Upper lobe of right lung (tissue), 1 donor: ENCODE results near the gene RYR1. TPM values are rescaled to one million over a fixed set of nuclear protein-coding genes. Genes with fewer than 3 reads are reported as not detected.

ENCODE experiments used
- ATAC-seq: fragments of 200-7000 bp; cut with Tn5 transposase; one replicate; pipeline ENCODE4 v1.9.1; 2020; ENCODE audit warnings: mild to moderate bottlenecking, moderate library complexity
- DNase-seq: peaks from one replicate; pipeline ENCODE4 v3.0.0-alpha.2; 2020
- H3K27ac ChIP-seq: fragments of 200-600 bp; one replicate; pipeline ENCODE4 v1.8.0; 2022
- H3K27me3 ChIP-seq: fragments of 200-600 bp; one replicate; pipeline ENCODE4 v1.8.0; 2022; ENCODE audit warnings: mild to moderate bottlenecking
- H3K36me3 ChIP-seq: fragments of 200-600 bp; one replicate; pipeline ENCODE4 v1.8.0; 2022
- H3K4me1 ChIP-seq: fragments of 200-600 bp; one replicate; pipeline ENCODE4 v1.8.0; 2022
- H3K4me3 ChIP-seq: fragments of 200-600 bp; one replicate; pipeline ENCODE4 v1.8.0; 2022; ENCODE audit warnings: mild to moderate bottlenecking
- H3K9me3 ChIP-seq: fragments of 200-600 bp; one replicate; pipeline ENCODE4 v1.8.0; 2022
- intact Hi-C: fragments of 100-400 bp; cut with DNase I; formaldehyde crosslinking; loops from one replicate; pipeline ENCODE4 v1.11.0; 2022
- total RNA-seq: library from RNA; stranded (reverse); fragmentation: NEBNext Ultra II Directional; extraction: Animal tissue kit (Norgen Biotek cat#: 25700); gene quantifications from one replicate; pipeline ENCODE4 v1.2.1, GENCODE V29; 2021
- TF ChIP-seq, protein P1 (sequence below): fragments of 200-600 bp; IDR thresholded peaks from one replicate; pipeline ENCODE4 v1.8.0; 2022; ENCODE audit warnings: antibody characterized with exemption
- donor health status: DM: no; HTN: yes; CAD: no; lungs with severe emphysema.

Gene RYR1
- total RNA-seq, 1 donor from 2014 or later, result 6.5 TPM

GRCh38 chr19:38537071-38537936, 103.8 kb downstream of the RYR1 start:
- H3K9me3 ChIP-seq, result no peaks in the 10 kb centered on the region
- TF ChIP-seq, protein P1, sequence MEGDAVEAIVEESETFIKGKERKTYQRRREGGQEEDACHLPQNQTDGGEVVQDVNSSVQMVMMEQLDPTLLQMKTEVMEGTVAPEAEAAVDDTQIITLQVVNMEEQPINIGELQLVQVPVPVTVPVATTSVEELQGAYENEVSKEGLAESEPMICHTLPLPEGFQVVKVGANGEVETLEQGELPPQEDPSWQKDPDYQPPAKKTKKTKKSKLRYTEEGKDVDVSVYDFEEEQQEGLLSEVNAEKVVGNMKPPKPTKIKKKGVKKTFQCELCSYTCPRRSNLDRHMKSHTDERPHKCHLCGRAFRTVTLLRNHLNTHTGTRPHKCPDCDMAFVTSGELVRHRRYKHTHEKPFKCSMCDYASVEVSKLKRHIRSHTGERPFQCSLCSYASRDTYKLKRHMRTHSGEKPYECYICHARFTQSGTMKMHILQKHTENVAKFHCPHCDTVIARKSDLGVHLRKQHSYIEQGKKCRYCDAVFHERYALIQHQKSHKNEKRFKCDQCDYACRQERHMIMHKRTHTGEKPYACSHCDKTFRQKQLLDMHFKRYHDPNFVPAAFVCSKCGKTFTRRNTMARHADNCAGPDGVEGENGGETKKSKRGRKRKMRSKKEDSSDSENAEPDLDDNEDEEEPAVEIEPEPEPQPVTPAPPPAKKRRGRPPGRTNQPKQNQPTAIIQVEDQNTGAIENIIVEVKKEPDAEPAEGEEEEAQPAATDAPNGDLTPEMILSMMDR, result no peak
- ATAC-seq, result no peak
- intact Hi-C loops, result no loop called here
- H3K4me3 ChIP-seq, result no peak overlapping the region
- H3K36me3 ChIP-seq, result no peaks in the 10 kb centered on the region
- DNase-seq, result no peak
- peaks cover 13% of the 10 kb centered on the region for H3K4me1 ChIP-seq
- no peaks in the 10 kb centered on the region for H3K27me3 ChIP-seq
- H3K27ac ChIP-seq, result no peak overlapping the region

- Histone ChIP-seq H3K27ac (peak overlapping the region; percentile 26), H3K27me3 (no peaks in the 10 kb centered on the region), H3K4me1 (peaks cover 13% of the 10 kb centered on the region), H3K9me3 (no peaks in the 10 kb centered on the region), H3K36me3 (no peaks in the 10 kb centered on the region), H3K4me3 (no peak overlapping the region)
- TF ChIP-seq, protein P1, result no peak
- DNase-seq, result no peak
- intact Hi-C loops, result no loop called here
- no peak for ATAC-seq
Observed at GRCh38 chr19:38538386-38538785, 104.9 kb downstream of the RYR1 start.

GRCh38 chr19:38538793-38539528, 105.5 kb downstream of the RYR1 start:
- H3K36me3 ChIP-seq, result no peaks in the 10 kb centered on the region
- no peaks in the 10 kb centered on the region for H3K9me3 ChIP-seq
- peak overlapping the region; percentile 26 for H3K27ac ChIP-seq
- ATAC-seq (no peak), DNase-seq (no peak)
- no peak overlapping the region for H3K4me3 ChIP-seq
- TF ChIP-seq, protein P1, result no peak
- intact Hi-C loops, result no loop called here
- no peaks in the 10 kb centered on the region for H3K27me3 ChIP-seq
- H3K4me1 ChIP-seq, result peaks cover 15% of the 10 kb centered on the region

- ATAC-seq (no peak), DNase-seq (no peak)
- no peaks in the 10 kb centered on the region for H3K27me3 ChIP-seq
- H3K36me3 ChIP-seq, result no peaks in the 10 kb centered on the region
- peaks cover 23% of the 10 kb centered on the region for H3K4me1 ChIP-seq
- intact Hi-C loops, result no loop called here
- H3K9me3 ChIP-seq, result no peaks in the 10 kb centered on the region
- peak overlapping the region; percentile 26 for H3K27ac ChIP-seq
- TF ChIP-seq, protein P1, result no peak
- H3K4me3 ChIP-seq, result no peak overlapping the region
Observed at GRCh38 chr19:38539751-38540150, 106.3 kb downstream of the RYR1 start.

DNA sequence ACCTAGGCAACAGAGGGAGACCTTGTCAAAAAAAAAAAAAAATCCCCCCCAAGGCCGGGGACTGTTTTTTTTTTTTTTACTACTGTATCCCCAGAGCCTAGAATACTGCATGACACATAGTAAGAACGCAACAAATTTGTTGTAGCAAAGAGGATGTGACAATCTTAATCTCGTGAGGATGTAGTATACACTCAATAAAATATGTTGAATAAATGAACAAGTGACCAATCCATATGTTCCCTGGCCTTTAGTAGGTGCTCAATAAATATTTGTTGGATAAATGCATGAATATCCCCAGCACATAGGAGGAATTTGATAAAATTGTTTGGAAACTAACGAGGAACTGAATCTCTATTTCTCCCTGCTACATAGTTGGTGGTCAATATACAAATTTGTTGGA, 108.5 kb downstream of the RYR1 start:
- peaks cover 24% of the 10 kb centered on the region for H3K4me1 ChIP-seq
- intact Hi-C loops, result no loop called here
- no peaks in the 10 kb centered on the region for H3K27me3 ChIP-seq
- TF ChIP-seq, protein P1, result no peak
- DNase-seq (no peak), ATAC-seq (no peak)
- no peaks in the 10 kb centered on the region for H3K36me3 ChIP-seq
- no peaks in the 10 kb centered on the region for H3K9me3 ChIP-seq
- H3K4me3 ChIP-seq, result no peak overlapping the region
- H3K27ac ChIP-seq, result no peak overlapping the region
